ENCODE results near the gene HAPSTR1. TPM values are rescaled to one million over a fixed set of nuclear protein-coding genes. Genes with fewer than 3 reads are reported as not detected.

Gene HAPSTR1
- total and polyA plus RNA-seq, 2 donors (not counting 3 experiments of a cell fraction or from before 2014, with no cell fraction given), result 15.7 to 63.7 TPM

GRCh38 chr16:9062301-9062700 is 29.1 kb upstream of the HAPSTR1 start:
- H3K4me3 ChIP-seq (replicated peaks in 1 of 3; ENCODE audit: insufficient read depth in 1 of 3, low read depth in 1 of 3, low read length in 3 of 3), result no peak overlapping the region
- TF ChIP-seq CTCF (IDR thresholded peaks at IDR 0.05; ENCODE audit: extremely low read depth in 1 of 2, insufficient read depth in 1 of 2, low read depth in 1 of 2, low read length in 2 of 2) (no peak), MYC (IDR thresholded peaks at IDR 0.05; ENCODE audit: low read depth, low read length) (no peak), FOS (IDR thresholded peaks at IDR 0.05; ENCODE audit: borderline replicate concordance, insufficient read depth, low read length) (no peak), EZH2 (IDR thresholded peaks at IDR 0.05; ENCODE audit: borderline replicate concordance, low read depth, low read length, severe bottlenecking) (no peak), POLR2AphosphoS5 (IDR thresholded peaks at IDR 0.05; ENCODE audit: insufficient read depth, low read depth, low read length) (no peak), GATA2 (IDR thresholded peaks at IDR 0.05; ENCODE audit: insufficient read depth, insufficient read length, low read depth, low read length) (no peak), MAX (IDR thresholded peaks at IDR 0.05; ENCODE audit: insufficient read depth, insufficient read length) (no peak), POLR2A (IDR thresholded peaks at IDR 0.05; ENCODE audit: low read depth, low read length) (no peak), JUN (IDR thresholded peaks at IDR 0.05; ENCODE audit: borderline replicate concordance, insufficient read depth, insufficient read length, low read depth) (no peak)
- POLR2A ChIA-PET, result interaction anchor here (0.7 kb wide), 1 partner anchor 17 kb away, joined by 5 read pairs; no protein-coding TSS in a partner anchor

More at GRCh38 chr16:9062301-9062700, 29.1 kb upstream of the HAPSTR1 start:
- no peaks in the 10 kb centered on the region for H4K20me1 ChIP-seq (replicated peaks; ENCODE audit: control insufficient read depth, extremely low read depth, insufficient read depth, low read length)
- no peaks in the 10 kb centered on the region for H3K4me1 ChIP-seq (ENCODE audit: control insufficient read depth, extremely low read depth, insufficient read depth, low read length)
- no peak overlapping the region for H3K9ac ChIP-seq (replicated peaks; ENCODE audit: extremely low read depth, insufficient read depth, low read length)
- H3K4me2 ChIP-seq (ENCODE audit: insufficient read depth, low read length), result no peak overlapping the region
- no peaks in the 10 kb centered on the region for H3K9me3 ChIP-seq (replicated peaks; ENCODE audit: control insufficient read depth, insufficient read depth, low read length)
- intact Hi-C loops (cut with micrococcal nuclease), result no loop called here
- H3K27ac ChIP-seq (ENCODE audit: insufficient read depth, low read depth, low read length), result no peak overlapping the region
- no peaks in the 10 kb centered on the region for H3K36me3 ChIP-seq (ENCODE audit: control insufficient read depth in 2 of 2, extremely low read depth in 1 of 2, insufficient read depth in 2 of 2, low read length in 2 of 2)
- DNase-seq (ENCODE audit: low read depth, low spot score) (no peak), FAIRE-seq (peak; percentile 28)
- no peak overlapping the region for H2AFZ ChIP-seq (ENCODE audit: low read depth, low read length)
- no peaks in the 10 kb centered on the region for H3K9me1 ChIP-seq (replicated peaks; ENCODE audit: control insufficient read depth, extremely low read depth, insufficient read depth, low read length)
- no peaks in the 10 kb centered on the region for H3K27me3 ChIP-seq (ENCODE audit: control insufficient read depth in 2 of 2, insufficient read depth in 2 of 2, low read length in 2 of 2)
- H3K79me2 ChIP-seq (ENCODE audit: control insufficient read depth, insufficient read depth, low read length), result no peaks in the 10 kb centered on the region
- CTCF ChIA-PET, result interaction anchor here (1.9 kb wide), 1 partner anchor 12 kb away, joined by 5 read pairs; no protein-coding TSS in a partner anchor
- dilution Hi-C loops (cut with MboI; ENCODE audit: extremely low pct_ligation_motif_present, low sequenced_read_pairs), result no loop called here
- BruUV-seq (replicated peaks), result no TSS peak
